ENCODE results near the gene SEL1L3.

Gene SEL1L3

GRCh38 chr4:25818371-25818871 is 44.4 kb downstream of the SEL1L3 start:
- Histone ChIP-seq H3K23ac (ENCODE audit: low read length in 2 of 2) (no peak overlapping the region), H3K4me3 (ENCODE audit: insufficient read depth in 1 of 2, low read depth in 1 of 2, low read length in 2 of 2) (peak overlapping the region in 1 of 2 experiments; percentile 46), H3K27ac (ENCODE audit: low read length, poor library complexity, severe bottlenecking) (no peak overlapping the region), H3K14ac (ENCODE audit: low read length in 2 of 2) (no peak overlapping the region), H3K4me1 (ENCODE audit: control insufficient read depth, insufficient read depth, low read depth, low read length) (peaks cover 14% of the 10 kb centered on the region), H4K8ac (ENCODE audit: low read length) (no peak overlapping the region), H3K4me2 (ENCODE audit: low read length, poor library complexity, severe bottlenecking) (no peak overlapping the region), H4K91ac (ENCODE audit: low read length) (no peak overlapping the region), H2AK5ac (ENCODE audit: low read length, severe bottlenecking) (no peak overlapping the region), H3K9ac (ENCODE audit: low read length) (no peak overlapping the region), H3K36me3 (ENCODE audit: control insufficient read depth in 1 of 2, insufficient read depth in 2 of 2, low read depth in 1 of 2, low read length in 2 of 2) (no peaks in the 10 kb centered on the region), H2BK120ac (ENCODE audit: low read depth, low read length) (no peak overlapping the region), H3K18ac (ENCODE audit: low read depth in 1 of 2, low read length in 2 of 2) (no peak overlapping the region), H2AFZ (ENCODE audit: low read depth, low read length) (no peak overlapping the region), H3K27me3 (ENCODE audit: control insufficient read depth in 1 of 2, insufficient read depth in 1 of 2, low read length in 2 of 2) (no peaks in the 10 kb centered on the region), H2BK15ac (ENCODE audit: low read depth, poor library complexity, severe bottlenecking) (no peak overlapping the region), H3K79me1 (replicated peaks; ENCODE audit: low read length, poor library complexity, severe bottlenecking) (no peaks in the 10 kb centered on the region), H2BK5ac (ENCODE audit: low read depth, low read length, poor library complexity, severe bottlenecking) (no peak overlapping the region), H2BK12ac (ENCODE audit: low read length in 2 of 2) (no peak overlapping the region), H3K4ac (ENCODE audit: low read depth in 1 of 2, low read length in 2 of 2) (no peak overlapping the region), H3K9me3 (ENCODE audit: control insufficient read depth, low read length) (no peaks in the 10 kb centered on the region)
- DNase-seq: no peak
- 89% methylated on average over 2 of the region's 2 CpGs for WGBS

GRCh38 chr4:25817059-25817681 is 45.6 kb downstream of the SEL1L3 start:
- Histone ChIP-seq H3K4ac (ENCODE audit: low read depth in 1 of 2, low read length in 2 of 2) (no peak overlapping the region), H2AK5ac (ENCODE audit: low read length, severe bottlenecking) (no peak overlapping the region), H2BK12ac (ENCODE audit: low read length in 2 of 2) (no peak overlapping the region), H2BK15ac (ENCODE audit: low read depth, poor library complexity, severe bottlenecking) (no peak overlapping the region), H2BK5ac (ENCODE audit: low read depth, low read length, poor library complexity, severe bottlenecking) (no peak overlapping the region), H3K36me3 (ENCODE audit: control insufficient read depth in 1 of 2, insufficient read depth in 2 of 2, low read depth in 1 of 2, low read length in 2 of 2) (no peaks in the 10 kb centered on the region), H3K14ac (ENCODE audit: low read length in 2 of 2) (no peak overlapping the region), H3K4me3 (ENCODE audit: insufficient read depth in 1 of 2, low read depth in 1 of 2, low read length in 2 of 2) (no peak overlapping the region), H3K23ac (ENCODE audit: low read length in 2 of 2) (no peak overlapping the region), H3K4me2 (ENCODE audit: low read length, poor library complexity, severe bottlenecking) (no peak overlapping the region), H3K9ac (ENCODE audit: low read length) (no peak overlapping the region), H3K27ac (ENCODE audit: low read length, poor library complexity, severe bottlenecking) (peak overlapping the region; percentile 13), H3K4me1 (ENCODE audit: control insufficient read depth, insufficient read depth, low read depth, low read length) (peaks cover 15% of the 10 kb centered on the region), H3K9me3 (ENCODE audit: control insufficient read depth, low read length) (no peaks in the 10 kb centered on the region), H4K8ac (ENCODE audit: low read length) (no peak overlapping the region), H2AFZ (ENCODE audit: low read depth, low read length) (no peak overlapping the region), H3K79me1 (replicated peaks; ENCODE audit: low read length, poor library complexity, severe bottlenecking) (no peaks in the 10 kb centered on the region), H4K91ac (ENCODE audit: low read length) (no peak overlapping the region), H2BK120ac (ENCODE audit: low read depth, low read length) (no peak overlapping the region), H3K18ac (ENCODE audit: low read depth in 1 of 2, low read length in 2 of 2) (no peak overlapping the region), H3K27me3 (ENCODE audit: control insufficient read depth in 1 of 2, insufficient read depth in 1 of 2, low read length in 2 of 2) (no peaks in the 10 kb centered on the region)
- DNase-seq: no peak
- WGBS: 91% methylated on average over 8 of the region's 8 CpGs

- Histone ChIP-seq H2BK12ac (ENCODE audit: low read length in 2 of 2) (no peak overlapping the region), H3K18ac (ENCODE audit: low read depth in 1 of 2, low read length in 2 of 2) (no peak overlapping the region), H3K79me1 (replicated peaks; ENCODE audit: low read length, poor library complexity, severe bottlenecking) (no peaks in the 10 kb centered on the region), H3K27ac (ENCODE audit: low read length, poor library complexity, severe bottlenecking) (no peak overlapping the region), H4K8ac (ENCODE audit: low read length) (no peak overlapping the region), H3K9ac (ENCODE audit: low read length) (no peak overlapping the region), H3K9me3 (ENCODE audit: control insufficient read depth, low read length) (no peaks in the 10 kb centered on the region), H3K4me2 (ENCODE audit: low read length, poor library complexity, severe bottlenecking) (no peak overlapping the region), H3K14ac (ENCODE audit: low read length in 2 of 2) (no peak overlapping the region), H2AK5ac (ENCODE audit: low read length, severe bottlenecking) (no peak overlapping the region), H2BK15ac (ENCODE audit: low read depth, poor library complexity, severe bottlenecking) (no peak overlapping the region), H3K4ac (ENCODE audit: low read depth in 1 of 2, low read length in 2 of 2) (no peak overlapping the region), H2BK120ac (ENCODE audit: low read depth, low read length) (no peak overlapping the region), H3K23ac (ENCODE audit: low read length in 2 of 2) (no peak overlapping the region), H3K36me3 (ENCODE audit: control insufficient read depth in 1 of 2, insufficient read depth in 2 of 2, low read depth in 1 of 2, low read length in 2 of 2) (no peaks in the 10 kb centered on the region), H3K4me1 (ENCODE audit: control insufficient read depth, insufficient read depth, low read depth, low read length) (peaks cover 19% of the 10 kb centered on the region), H3K4me3 (ENCODE audit: insufficient read depth in 1 of 2, low read depth in 1 of 2, low read length in 2 of 2) (no peak overlapping the region), H3K27me3 (ENCODE audit: control insufficient read depth in 1 of 2, insufficient read depth in 1 of 2, low read length in 2 of 2) (no peaks in the 10 kb centered on the region), H2BK5ac (ENCODE audit: low read depth, low read length, poor library complexity, severe bottlenecking) (no peak overlapping the region), H2AFZ (ENCODE audit: low read depth, low read length) (no peak overlapping the region), H4K91ac (ENCODE audit: low read length) (no peak overlapping the region)
- WGBS: 37% methylated on average over 2 of the region's 2 CpGs
- DNase-seq: no peak
Measured at GRCh38 chr4:25816591-25817058, 46.2 kb downstream of the SEL1L3 start.

GRCh38 chr4:25815586-25815985 is 47.2 kb downstream of the SEL1L3 start:
- no peak overlapping the region for H2BK12ac ChIP-seq (ENCODE audit: low read length in 2 of 2)
- no peaks in the 10 kb centered on the region for H3K79me1 ChIP-seq (replicated peaks; ENCODE audit: low read length, poor library complexity, severe bottlenecking)
- no peaks in the 10 kb centered on the region for H3K36me3 ChIP-seq (ENCODE audit: control insufficient read depth in 1 of 2, insufficient read depth in 2 of 2, low read depth in 1 of 2, low read length in 2 of 2)
- H3K27me3 ChIP-seq (ENCODE audit: control insufficient read depth in 1 of 2, insufficient read depth in 1 of 2, low read length in 2 of 2): no peaks in the 10 kb centered on the region
- H3K23ac ChIP-seq (ENCODE audit: low read length in 2 of 2): no peak overlapping the region
- H3K27ac ChIP-seq (ENCODE audit: low read length, poor library complexity, severe bottlenecking): no peak overlapping the region
- no peak overlapping the region for H3K4ac ChIP-seq (ENCODE audit: low read depth in 1 of 2, low read length in 2 of 2)
- no peak overlapping the region for H2AFZ ChIP-seq (ENCODE audit: low read depth, low read length)
- no peak overlapping the region for H3K14ac ChIP-seq (ENCODE audit: low read length in 2 of 2)
- H3K4me3 ChIP-seq (ENCODE audit: insufficient read depth in 1 of 2, low read depth in 1 of 2, low read length in 2 of 2): no peak overlapping the region
- H3K9ac ChIP-seq (ENCODE audit: low read length): no peak overlapping the region
- H2BK15ac ChIP-seq (ENCODE audit: low read depth, poor library complexity, severe bottlenecking): no peak overlapping the region
- no peak for DNase-seq
- peaks cover 25% of the 10 kb centered on the region for H3K4me1 ChIP-seq (ENCODE audit: control insufficient read depth, insufficient read depth, low read depth, low read length)
- no peak overlapping the region for H2BK5ac ChIP-seq (ENCODE audit: low read depth, low read length, poor library complexity, severe bottlenecking)
- H2BK120ac ChIP-seq (ENCODE audit: low read depth, low read length): no peak overlapping the region
- H4K8ac ChIP-seq (ENCODE audit: low read length): no peak overlapping the region
- H3K18ac ChIP-seq (ENCODE audit: low read depth in 1 of 2, low read length in 2 of 2): no peak overlapping the region
- H3K9me3 ChIP-seq (ENCODE audit: control insufficient read depth, low read length): no peaks in the 10 kb centered on the region
- no peak overlapping the region for H3K4me2 ChIP-seq (ENCODE audit: low read length, poor library complexity, severe bottlenecking)
- no peak overlapping the region for H2AK5ac ChIP-seq (ENCODE audit: low read length, severe bottlenecking)
- 97% methylated on average over 4 of the region's 5 CpGs for WGBS
- H4K91ac ChIP-seq (ENCODE audit: low read length): no peak overlapping the region

Data from mesenchymal stem cell (in vitro differentiated cells and primary cell).